ENCODE results near the gene SLC24A4. TPM values are rescaled to one million over a fixed set of nuclear protein-coding genes. Genes with fewer than 3 reads are reported as not detected.

The SLC24A4 gene
- total RNA-seq, 1 donor from 2014 or later: not detected

Other genes starting within 250 kb of the SLC24A4 start
- 27.3 and 27.5 TPM in 2 replicates for gene ATXN3, start 216.6 kb upstream of the SLC24A4 start, total RNA-seq
- 73.3 and 83.5 TPM in 2 replicates for gene NDUFB1, start 201.5 kb upstream of the SLC24A4 start, total RNA-seq
- gene CPSF2, start 201.2 kb upstream of the SLC24A4 start, total RNA-seq: 103 and 104 TPM in 2 replicates
- 34.7 and 35.3 TPM in 2 replicates for gene RIN3, start 190.6 kb downstream of the SLC24A4 start, total RNA-seq